Endodermal cell (in vitro differentiated cells): ENCODE results near the gene RALGPS1. TPM values are rescaled to one million over a fixed set of nuclear protein-coding genes. Genes with fewer than 3 reads are reported as not detected.

Experiments used
- DNase-seq: peaks from one replicate; pipeline ENCODE4 v3.0.0-alpha.2; 2017
- H3K27ac ChIP-seq: 2 replicates; pipeline ENCODE4 v1.5.1; 2013; ENCODE audit warnings: mild to moderate bottlenecking, low read depth, low read length, moderate library complexity
- H3K27me3 ChIP-seq: 2 replicates; pipeline ENCODE4 v1.6.1; 2013; ENCODE audit warnings: mild to moderate bottlenecking, low read length, moderate library complexity; ENCODE audit not compliant: insufficient read depth, control insufficient read depth, poor library complexity, severe bottlenecking
- H3K36me3 ChIP-seq: 2 replicates; pipeline ENCODE4 v1.7.0; 2013; ENCODE audit warnings: mild to moderate bottlenecking, low read length, moderate library complexity; ENCODE audit not compliant: control insufficient read depth, insufficient read depth
- H3K4me1 ChIP-seq: one replicate; pipeline ENCODE4 v1.7.0; 2013; ENCODE audit warnings: low read length; ENCODE audit not compliant: control insufficient read depth, insufficient read depth
- H3K4me3 ChIP-seq: 2 replicates; pipeline ENCODE4 v1.5.1; 2013; ENCODE audit warnings: mild to moderate bottlenecking, low read length, moderate library complexity
- H3K9ac ChIP-seq: 2 replicates; pipeline ENCODE4 v1.6.1; 2013; ENCODE audit warnings: mild to moderate bottlenecking, low read length, moderate library complexity; ENCODE audit not compliant: poor library complexity, severe bottlenecking; ENCODE audit errors: extremely low read depth
- H3K9me3 ChIP-seq: 2 replicates; pipeline ENCODE4 v1.6.1; 2013; ENCODE audit warnings: mild to moderate bottlenecking, low read length, moderate library complexity; ENCODE audit not compliant: control insufficient read depth
- H3K27ac Mint-ChIP-seq: 2 replicates; pipeline ENCODE4 v1.8.0; 2020; ENCODE audit warnings: mixed read lengths
- H3K27me3 Mint-ChIP-seq: 2 replicates; pipeline ENCODE4 v1.8.0; 2021; ENCODE audit warnings: mild to moderate bottlenecking, mixed read lengths; ENCODE audit not compliant: insufficient read depth
- H3K36me3 Mint-ChIP-seq: 2 replicates; pipeline ENCODE4 v1.8.0; 2020; ENCODE audit warnings: low read depth, mixed read lengths
- H3K4me1 Mint-ChIP-seq: 2 replicates; pipeline ENCODE4 v1.8.0; 2020; ENCODE audit warnings: mixed read lengths
- H3K4me3 Mint-ChIP-seq: 2 replicates; pipeline ENCODE4 v1.8.0; 2020; ENCODE audit warnings: mild to moderate bottlenecking, moderate library complexity, mixed read lengths
- H3K9me3 Mint-ChIP-seq: 2 replicates; pipeline ENCODE4 v1.8.0; 2020; ENCODE audit warnings: mild to moderate bottlenecking, mixed read lengths
- WGBS, 2 experiments: methylation state at CpG; one replicate each; pipeline versions ENCODE4 v1.1.5 to v1.1.7; 2013; ENCODE audit warnings: missing lambda C conversion rate in 2 of 2, mixed read lengths in 1 of 2; ENCODE audit not compliant: insufficient coverage in 1 of 2, insufficient read length in 1 of 2; 5-methylcytosine and 5-hydroxymethylcytosine counted together
- total RNA-seq, 2 donors: library from RNA; stranded (reverse); fragmentation: NEBNext Ultra II Directional in 1 of 2; extraction: Animal tissue kit (Norgen Biotek cat#: 25700) in 1 of 2; gene quantifications; 2 replicates in 1 of 2; 3 replicates in 1 of 2; pipeline ENCODE4 v1.2.1, GENCODE V29; 2021
- TF ChIP-seq, protein P1 (sequence below): fragments of 200-600 bp; sonication (generic); conservative IDR thresholded peaks from 2 replicates; pipeline ENCODE4 v1.5.0; 2021; ENCODE audit warnings: antibody characterized with exemption, mild to moderate bottlenecking

Gene RALGPS1
- total RNA-seq, 2 donors from 2014 or later, result 23.3 to 25.0 TPM

DNA sequence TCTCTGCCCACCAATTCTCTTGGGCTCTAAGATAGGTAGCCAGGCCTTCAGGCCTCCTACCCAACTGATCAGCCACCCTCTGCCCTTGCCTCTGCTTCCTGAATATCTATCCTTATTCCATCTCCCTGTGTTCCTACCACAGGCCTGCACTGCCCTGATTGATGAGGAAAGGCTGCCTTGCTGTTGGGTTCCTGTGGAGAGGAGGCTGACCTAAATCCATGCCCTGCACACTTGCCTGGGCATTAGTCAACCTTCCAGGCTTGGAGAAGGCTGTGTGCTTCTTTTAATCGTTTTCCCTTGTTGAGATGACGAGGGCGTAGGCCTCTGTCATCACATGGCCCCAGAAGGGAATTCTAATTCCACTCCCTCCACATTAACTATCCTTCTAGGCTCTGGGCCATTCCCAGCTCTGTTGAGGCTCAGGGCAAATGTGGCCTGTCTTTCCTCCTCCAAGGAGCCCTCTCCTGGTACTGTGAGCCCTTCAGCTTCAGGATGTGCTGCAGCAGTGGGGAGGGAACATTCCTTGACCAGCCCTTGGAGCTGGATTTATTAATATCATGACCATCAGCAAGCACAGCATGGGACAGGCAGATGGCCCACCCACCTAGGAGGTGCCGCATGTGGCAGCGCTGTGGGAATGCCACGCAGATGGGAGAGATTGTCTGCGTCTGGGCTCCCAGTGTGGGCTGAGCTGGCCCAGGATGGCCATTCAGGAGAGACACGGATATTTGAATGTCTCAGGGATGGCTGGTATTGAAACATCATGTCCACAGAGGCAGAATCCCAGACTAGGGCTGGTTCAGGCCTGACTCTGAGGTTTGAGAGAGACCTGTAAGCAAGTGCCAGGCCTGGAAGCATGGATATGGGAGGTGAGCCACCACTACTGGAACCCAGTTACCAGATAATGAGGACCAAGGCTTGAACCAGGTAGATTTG, 166.9 kb downstream of the RALGPS1 start:
- H3K9ac ChIP-seq, result no peak overlapping the region
- H3K4me3 ChIP-seq, result no peak overlapping the region
- Mint-ChIP-seq H3K27ac (no peak overlapping the region), H3K4me3 (no peak overlapping the region), H3K4me1 (peaks cover 20% of the 10 kb centered on the region), H3K9me3 (no peaks in the 10 kb centered on the region), H3K27me3 (no peaks in the 10 kb centered on the region), H3K36me3 (peaks cover 13% of the 10 kb centered on the region)
- peaks cover 4% of the 10 kb centered on the region for H3K4me1 ChIP-seq
- no peaks in the 10 kb centered on the region for H3K27me3 ChIP-seq
- peaks cover 8% of the 10 kb centered on the region for H3K9me3 ChIP-seq
- TF ChIP-seq, protein P1, sequence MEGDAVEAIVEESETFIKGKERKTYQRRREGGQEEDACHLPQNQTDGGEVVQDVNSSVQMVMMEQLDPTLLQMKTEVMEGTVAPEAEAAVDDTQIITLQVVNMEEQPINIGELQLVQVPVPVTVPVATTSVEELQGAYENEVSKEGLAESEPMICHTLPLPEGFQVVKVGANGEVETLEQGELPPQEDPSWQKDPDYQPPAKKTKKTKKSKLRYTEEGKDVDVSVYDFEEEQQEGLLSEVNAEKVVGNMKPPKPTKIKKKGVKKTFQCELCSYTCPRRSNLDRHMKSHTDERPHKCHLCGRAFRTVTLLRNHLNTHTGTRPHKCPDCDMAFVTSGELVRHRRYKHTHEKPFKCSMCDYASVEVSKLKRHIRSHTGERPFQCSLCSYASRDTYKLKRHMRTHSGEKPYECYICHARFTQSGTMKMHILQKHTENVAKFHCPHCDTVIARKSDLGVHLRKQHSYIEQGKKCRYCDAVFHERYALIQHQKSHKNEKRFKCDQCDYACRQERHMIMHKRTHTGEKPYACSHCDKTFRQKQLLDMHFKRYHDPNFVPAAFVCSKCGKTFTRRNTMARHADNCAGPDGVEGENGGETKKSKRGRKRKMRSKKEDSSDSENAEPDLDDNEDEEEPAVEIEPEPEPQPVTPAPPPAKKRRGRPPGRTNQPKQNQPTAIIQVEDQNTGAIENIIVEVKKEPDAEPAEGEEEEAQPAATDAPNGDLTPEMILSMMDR, result no peak
- no peaks in the 10 kb centered on the region for H3K36me3 ChIP-seq
- 94 to 100% methylated on average over 4 to 8 of the region's 8 CpGs for WGBS, 2 experiments
- DNase-seq, result no peak
- H3K27ac ChIP-seq, result no peak overlapping the region

DNA sequence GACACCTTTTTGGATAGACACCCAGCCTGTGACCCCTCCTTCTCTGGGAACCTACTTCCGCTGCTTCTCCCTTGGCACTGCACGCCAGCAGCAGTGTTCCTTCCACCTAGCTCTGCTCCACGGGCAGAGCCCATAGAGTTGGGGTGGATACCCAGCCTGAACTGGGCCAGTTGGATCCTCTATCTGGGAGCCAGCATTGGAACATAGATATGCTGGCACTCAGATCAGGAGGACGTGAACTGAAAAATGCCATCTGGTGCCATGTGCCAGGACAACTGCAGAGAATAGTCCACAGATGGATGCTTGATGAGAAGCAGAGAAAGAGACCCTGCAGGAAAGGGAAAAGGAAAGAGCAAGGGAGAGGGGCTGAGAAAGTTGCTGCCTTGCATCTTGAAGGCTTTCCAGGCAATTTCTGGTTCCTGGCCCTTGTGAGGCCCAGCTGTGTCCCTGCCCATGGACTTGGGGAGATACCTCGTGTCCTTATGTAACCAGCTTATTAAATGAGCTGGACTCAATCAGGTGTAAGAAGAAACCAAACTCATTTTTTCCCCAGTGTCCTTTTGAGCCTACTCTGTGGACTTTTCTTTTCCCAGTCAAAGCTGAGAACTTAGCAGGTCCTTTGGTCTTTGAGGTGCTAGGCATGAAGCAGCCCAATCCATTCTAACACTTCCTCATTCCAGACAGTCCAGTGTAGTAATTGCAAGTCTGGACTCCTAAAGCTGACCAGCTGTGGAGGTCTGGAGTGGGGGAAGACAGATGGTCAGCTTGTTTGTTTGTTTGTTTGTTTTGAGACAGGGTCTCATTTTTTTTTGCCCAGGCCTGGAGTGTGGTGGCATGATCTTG, 168.8 kb downstream of the RALGPS1 start:
- no peak overlapping the region for H3K4me3 Mint-ChIP-seq
- H3K4me1 Mint-ChIP-seq, result peaks cover 5% of the 10 kb centered on the region
- Histone ChIP-seq H3K27ac (no peak overlapping the region), H3K4me3 (no peak overlapping the region), H3K9me3 (peaks cover 8% of the 10 kb centered on the region), H3K27me3 (no peaks in the 10 kb centered on the region), H3K36me3 (no peaks in the 10 kb centered on the region), H3K9ac (no peak overlapping the region), H3K4me1 (no peaks in the 10 kb centered on the region)
- peaks cover 16% of the 10 kb centered on the region for H3K36me3 Mint-ChIP-seq
- TF ChIP-seq, protein P1, result no peak
- WGBS, 2 experiments, result 93 to 94% methylated on average over 3 to 5 of the region's 5 CpGs
- H3K27ac Mint-ChIP-seq, result no peak overlapping the region
- no peaks in the 10 kb centered on the region for H3K9me3 Mint-ChIP-seq
- no peak for DNase-seq
- no peaks in the 10 kb centered on the region for H3K27me3 Mint-ChIP-seq

DNA sequence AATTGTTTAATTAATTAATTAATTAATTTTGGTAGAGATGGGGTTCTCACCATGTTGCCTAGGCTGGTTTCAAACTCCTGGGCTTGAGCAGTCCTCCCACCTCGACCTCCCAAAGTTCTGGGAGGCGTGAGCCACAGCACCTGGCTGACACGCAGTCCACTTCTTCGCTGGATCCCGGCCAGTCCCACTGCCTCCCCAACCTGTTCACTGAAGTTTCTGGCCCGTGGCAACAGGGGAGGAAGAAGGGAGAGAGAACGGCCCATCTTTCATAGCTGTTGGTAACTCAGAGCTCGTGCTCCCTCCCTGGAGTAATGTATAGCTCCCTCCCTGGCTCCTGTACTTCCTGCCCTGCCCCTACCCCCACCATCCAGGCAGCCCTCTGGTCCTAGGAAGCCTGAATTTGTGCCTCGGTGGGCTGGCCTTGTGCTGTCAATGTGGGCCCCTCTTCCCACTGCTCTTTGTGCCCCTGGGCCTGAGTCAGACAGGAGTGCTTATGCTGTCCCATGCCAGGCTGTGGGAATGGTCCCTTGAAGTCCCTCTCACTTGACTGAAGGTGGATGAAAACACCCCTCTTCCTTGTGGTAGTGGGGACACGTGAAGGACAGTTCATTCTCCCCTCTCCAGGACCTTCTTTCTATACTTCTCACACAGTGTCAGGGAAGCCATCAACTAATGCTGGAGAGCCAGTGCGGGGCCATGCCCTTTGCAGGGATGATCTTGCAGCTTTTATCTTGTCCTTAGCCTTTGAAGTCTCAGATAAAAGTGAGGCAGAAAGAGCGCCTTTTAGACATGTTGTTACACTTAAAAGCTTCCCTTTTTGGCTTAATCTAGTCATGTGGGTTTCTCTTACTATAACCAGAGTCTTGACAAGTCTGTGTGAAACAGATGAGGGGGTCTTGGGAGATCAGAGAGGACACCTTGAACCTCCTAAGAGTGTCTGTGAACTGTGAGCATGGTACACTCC, 169.8 kb downstream of the RALGPS1 start:
- peaks cover 4% of the 10 kb centered on the region for H3K9me3 ChIP-seq
- H3K27me3 ChIP-seq, result no peaks in the 10 kb centered on the region
- H3K27ac ChIP-seq, result no peak overlapping the region
- WGBS, 2 experiments, result 93 to 96% methylated on average over 8 to 11 of the region's 12 CpGs
- no peak overlapping the region for H3K4me3 ChIP-seq
- no peaks in the 10 kb centered on the region for H3K36me3 ChIP-seq
- H3K9ac ChIP-seq, result no peak overlapping the region
- TF ChIP-seq, protein P1, result no peak
- DNase-seq, result no peak
- Mint-ChIP-seq H3K4me1 (peaks cover 5% of the 10 kb centered on the region), H3K36me3 (peaks cover 17% of the 10 kb centered on the region), H3K4me3 (no peak overlapping the region), H3K27ac (no peak overlapping the region), H3K9me3 (no peaks in the 10 kb centered on the region), H3K27me3 (no peaks in the 10 kb centered on the region)
- no peaks in the 10 kb centered on the region for H3K4me1 ChIP-seq
